Tibial artery (tissue), 4 donors: Measurements from ENCODE around the gene FAM149A.

Source experiments
- DNase-seq, 2 donors: peaks; one replicate each; pipeline ENCODE4 v3.0.0-alpha.2; 2019
- H3K27ac ChIP-seq, 2 donors: fragments of 200-600 bp; sonication (generic) in 1 of 2; 1 replicate in 1 of 2; 2 replicates in 1 of 2; pipeline ENCODE4 v1.5.1; 2018 to 2019; ENCODE audit warnings: mild to moderate bottlenecking in 1 of 2
- H3K27me3 ChIP-seq, 2 donors: fragments of 200-600 bp; sonication (generic) in 1 of 2; one replicate each; pipeline versions ENCODE4 v1.5.1 to v1.6.0; 2016 to 2019
- H3K36me3 ChIP-seq, 3 donors: fragments of 200-600 bp; sonication (generic) in 2 of 3; one replicate each; pipeline ENCODE4 v1.5.1; 2016 to 2019; ENCODE audit warnings: mild to moderate bottlenecking in 2 of 3
- H3K4me1 ChIP-seq, 4 donors: fragments of 200-600 bp; sonication (generic) in 2 of 4; 1 replicate in 3 of 4; 2 replicates in 1 of 4; pipeline ENCODE4 v1.5.1; 2016 to 2019
- H3K4me3 ChIP-seq, 2 donors: fragments of 200-600 bp; sonication (generic) in 1 of 2; 1 replicate in 1 of 2; 2 replicates in 1 of 2; pipeline ENCODE4 v1.5.1; 2018 to 2019; ENCODE audit warnings: mild to moderate bottlenecking in 2 of 2
- H3K9me3 ChIP-seq, 3 donors: fragments of 200-600 bp; sonication (generic) in 1 of 3; one replicate each; pipeline ENCODE4 v1.5.1; 2016 to 2019
- intact Hi-C: fragments of 100-400 bp; cut with DNase I; formaldehyde crosslinking; loops from one replicate; pipeline ENCODE4 v1.15.0; 2023; ENCODE audit warnings: low total_unique reads
- TF ChIP-seq, protein P1 (sequence below), 2 experiments: fragments of 200-600 bp in 1 of 2; fragments of 450-650 bp in 1 of 2; IDR thresholded peaks; one replicate each; pipeline ENCODE4 v1.5.1; 2017 to 2019; ENCODE audit warnings: antibody characterized with exemption in 2 of 2, mild to moderate bottlenecking in 1 of 2, moderate library complexity in 1 of 2

The FAM149A gene

GRCh38 chr4:186068581-186069348, 35.7 kb upstream of the FAM149A start, which contains the start of gene TLR3:
TSS of gene TLR3 (plus strand) at chr4:186069156. CDS start at chr4:186076620, 7,464 bp downstream.
- intact Hi-C loops: no loop called here
- H3K27me3 ChIP-seq: no peaks in the 10 kb centered on the region
- peak within 1 kb of the TSS; percentile 51 to 56 for H3K4me3 ChIP-seq
- TF ChIP-seq, protein P1, sequence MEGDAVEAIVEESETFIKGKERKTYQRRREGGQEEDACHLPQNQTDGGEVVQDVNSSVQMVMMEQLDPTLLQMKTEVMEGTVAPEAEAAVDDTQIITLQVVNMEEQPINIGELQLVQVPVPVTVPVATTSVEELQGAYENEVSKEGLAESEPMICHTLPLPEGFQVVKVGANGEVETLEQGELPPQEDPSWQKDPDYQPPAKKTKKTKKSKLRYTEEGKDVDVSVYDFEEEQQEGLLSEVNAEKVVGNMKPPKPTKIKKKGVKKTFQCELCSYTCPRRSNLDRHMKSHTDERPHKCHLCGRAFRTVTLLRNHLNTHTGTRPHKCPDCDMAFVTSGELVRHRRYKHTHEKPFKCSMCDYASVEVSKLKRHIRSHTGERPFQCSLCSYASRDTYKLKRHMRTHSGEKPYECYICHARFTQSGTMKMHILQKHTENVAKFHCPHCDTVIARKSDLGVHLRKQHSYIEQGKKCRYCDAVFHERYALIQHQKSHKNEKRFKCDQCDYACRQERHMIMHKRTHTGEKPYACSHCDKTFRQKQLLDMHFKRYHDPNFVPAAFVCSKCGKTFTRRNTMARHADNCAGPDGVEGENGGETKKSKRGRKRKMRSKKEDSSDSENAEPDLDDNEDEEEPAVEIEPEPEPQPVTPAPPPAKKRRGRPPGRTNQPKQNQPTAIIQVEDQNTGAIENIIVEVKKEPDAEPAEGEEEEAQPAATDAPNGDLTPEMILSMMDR (IDR thresholded peaks at IDR 0.05): no peak
- DNase-seq: no peak
- peak within 1 kb of the TSS; percentile 61 to 63 for H3K27ac ChIP-seq
- no peaks in the 10 kb centered on the region for H3K36me3 ChIP-seq
- H3K4me1 ChIP-seq: peaks cover 0 to 6% (median 0%) of the 10 kb centered on the region in 4 donors
- no peaks in the 10 kb centered on the region for H3K9me3 ChIP-seq

- peak overlapping the region in 1 of 2 donors; percentile 63 for H3K27ac ChIP-seq
- H3K36me3 ChIP-seq: no peaks in the 10 kb centered on the region
- TF ChIP-seq, protein P1 (IDR thresholded peaks at IDR 0.05): no peak
- DNase-seq: no peak
- peaks cover 0 to 6% (median 0%) of the 10 kb centered on the region in 4 donors for H3K4me1 ChIP-seq
- no peaks in the 10 kb centered on the region for H3K27me3 ChIP-seq
- intact Hi-C loops: loop anchor here (2.0 kb wide), 1 partner anchor 73 kb away; no protein-coding TSS in a partner anchor
- peak overlapping the region in 1 of 2 donors; percentile 51 for H3K4me3 ChIP-seq
- H3K9me3 ChIP-seq: no peaks in the 10 kb centered on the region
Observed at GRCh38 chr4:186069729-186070128, 34.8 kb upstream of the FAM149A start.

- Histone ChIP-seq H3K36me3 (no peaks in the 10 kb centered on the region), H3K27ac (no peak overlapping the region), H3K27me3 (no peaks in the 10 kb centered on the region), H3K9me3 (no peaks in the 10 kb centered on the region), H3K4me1 (peaks cover 0 to 6% (median 0%) of the 10 kb centered on the region in 4 donors), H3K4me3 (no peak overlapping the region)
- no peak for DNase-seq
- TF ChIP-seq, protein P1 (IDR thresholded peaks at IDR 0.05): no peak
- intact Hi-C loops: no loop called here
Observed at GRCh38 chr4:186072516-186072915, 32.0 kb upstream of the FAM149A start.

GRCh38 chr4:186074189-186074588, 30.3 kb upstream of the FAM149A start:
- TF ChIP-seq, protein P1 (IDR thresholded peaks at IDR 0.05): no peak

DNA sequence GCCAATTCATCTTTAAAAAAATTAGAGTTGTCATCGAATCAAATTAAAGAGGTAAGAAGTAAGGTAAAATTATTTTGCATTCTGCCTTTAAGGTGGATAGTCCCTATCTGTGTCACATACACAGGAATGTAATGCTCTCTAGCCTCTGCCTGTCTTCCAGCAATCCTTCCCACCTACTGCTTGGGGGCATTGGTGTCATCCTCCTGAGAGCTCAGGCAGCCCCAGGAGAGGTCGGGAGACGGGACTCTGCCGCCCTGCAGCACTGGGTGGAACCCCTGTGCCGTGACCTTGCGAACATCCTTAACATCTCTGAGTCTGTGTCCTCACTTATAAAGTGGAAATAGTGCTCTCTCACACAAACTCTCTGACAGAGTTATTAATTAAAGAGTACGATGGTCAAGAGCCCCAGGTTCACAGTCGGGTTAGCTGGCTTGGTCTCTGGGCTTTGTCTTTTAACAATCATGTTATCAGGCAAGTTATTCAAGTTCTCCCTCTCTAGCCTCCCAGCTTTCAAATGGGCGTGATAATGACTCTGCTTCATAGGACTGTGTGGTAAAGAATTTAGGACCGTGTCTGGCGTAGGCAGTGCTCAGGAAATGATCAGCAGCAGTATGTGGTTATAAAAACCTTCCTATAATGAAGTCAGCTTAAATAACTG, 25.4 kb upstream of the FAM149A start:
- intact Hi-C loops: no loop called here
- TF ChIP-seq, protein P1 (IDR thresholded peaks at IDR 0.05): no peak
- H3K36me3 ChIP-seq: peaks cover 0 to 15% (median 6%) of the 10 kb centered on the region in 3 donors
- H3K9me3 ChIP-seq: no peaks in the 10 kb centered on the region
- no peaks in the 10 kb centered on the region for H3K4me1 ChIP-seq
- H3K27me3 ChIP-seq: no peaks in the 10 kb centered on the region
- no peak overlapping the region for H3K4me3 ChIP-seq
- no peak overlapping the region for H3K27ac ChIP-seq
- no peak for DNase-seq

More at GRCh38 chr4:186074189-186074588, 30.3 kb upstream of the FAM149A start:
- Histone ChIP-seq H3K4me1 (peaks cover 0 to 6% (median 0%) of the 10 kb centered on the region in 4 donors), H3K4me3 (no peak overlapping the region), H3K27me3 (no peaks in the 10 kb centered on the region), H3K27ac (no peak overlapping the region), H3K36me3 (peaks cover 0 to 4% (median 0%) of the 10 kb centered on the region in 3 donors), H3K9me3 (no peaks in the 10 kb centered on the region)
- intact Hi-C loops: no loop called here
- DNase-seq: no peak
